Measurements from ENCODE around the gene GPRC5C. TPM values are rescaled to one million over a fixed set of nuclear protein-coding genes. Genes with fewer than 3 reads are reported as not detected.

GPRC5C gene
- total RNA-seq, 2 donors from 2014 or later = 66.3 to 186 TPM

GRCh38 chr17:74391771-74392170 is 40.1 kb upstream of the GPRC5C start:
- Histone ChIP-seq H3K4me3 (no peak overlapping the region), H3K36me3 (no peaks in the 10 kb centered on the region), H3K27me3 (replicated peaks; ENCODE audit: insufficient read depth) (no peaks in the 10 kb centered on the region), H3K9me3 (no peaks in the 10 kb centered on the region), H3K27ac (no peak overlapping the region), H3K4me1 (replicated peaks) (no peaks in the 10 kb centered on the region)
- no peak for DNase-seq (ENCODE audit: low spot score)
- 65% methylated on average over 5 of the region's 5 CpGs for WGBS
- intact Hi-C loops (cut with DNase I) = no loop called here
- TF ChIP-seq CTCF (IDR thresholded peaks at IDR 0.05) = no peak
- no peak for TF ChIP-seq POLR2A (IDR thresholded peaks at IDR 0.05)
- no peak for TF ChIP-seq POLR2AphosphoS5 (IDR thresholded peaks at IDR 0.05)

GRCh38 chr17:74392848-74393247 is 39.0 kb upstream of the GPRC5C start:
- no peaks in the 10 kb centered on the region for H3K9me3 ChIP-seq
- DNase-seq (ENCODE audit: low spot score) = no peak
- H3K27ac ChIP-seq = no peak overlapping the region
- intact Hi-C loops (cut with DNase I) = no loop called here
- no peaks in the 10 kb centered on the region for H3K27me3 ChIP-seq (replicated peaks; ENCODE audit: insufficient read depth)
- 73% methylated on average over 5 of the region's 5 CpGs for WGBS
- H3K4me1 ChIP-seq (replicated peaks) = no peaks in the 10 kb centered on the region
- H3K36me3 ChIP-seq = no peaks in the 10 kb centered on the region
- no peak overlapping the region for H3K4me3 ChIP-seq
- TF ChIP-seq POLR2AphosphoS5 (IDR thresholded peaks at IDR 0.05) (no peak), CTCF (IDR thresholded peaks at IDR 0.05) (no peak), POLR2A (IDR thresholded peaks at IDR 0.05) (no peak)

- H3K9me3 ChIP-seq = no peaks in the 10 kb centered on the region
- 46% methylated on average over 6 of the region's 6 CpGs for WGBS
- no peak for TF ChIP-seq CTCF (IDR thresholded peaks at IDR 0.05)
- TF ChIP-seq POLR2AphosphoS5 (IDR thresholded peaks at IDR 0.05) = no peak
- TF ChIP-seq POLR2A (IDR thresholded peaks at IDR 0.05) = no peak
- intact Hi-C loops (cut with DNase I) = no loop called here
- no peak overlapping the region for H3K4me3 ChIP-seq
- H3K4me1 ChIP-seq (replicated peaks) = no peaks in the 10 kb centered on the region
- no peak for DNase-seq (ENCODE audit: low spot score)
- no peaks in the 10 kb centered on the region for H3K36me3 ChIP-seq
- no peaks in the 10 kb centered on the region for H3K27me3 ChIP-seq (replicated peaks; ENCODE audit: insufficient read depth)
- no peak overlapping the region for H3K27ac ChIP-seq
Measured at GRCh38 chr17:74393346-74393942, 38.4 kb upstream of the GPRC5C start.

GRCh38 chr17:74394275-74394950 is 37.5 kb upstream of the GPRC5C start:
- H3K36me3 ChIP-seq = no peaks in the 10 kb centered on the region
- no peaks in the 10 kb centered on the region for H3K4me1 ChIP-seq (replicated peaks)
- no peak overlapping the region for H3K4me3 ChIP-seq
- intact Hi-C loops (cut with DNase I) = no loop called here
- DNase-seq (ENCODE audit: low spot score) = no peak
- H3K27ac ChIP-seq = peak overlapping the region in 1 of 2 donors; percentile 40
- WGBS = 89% methylated on average over 12 of the region's 12 CpGs
- no peak for TF ChIP-seq CTCF (IDR thresholded peaks at IDR 0.05)
- TF ChIP-seq POLR2A (IDR thresholded peaks at IDR 0.05) = no peak
- no peak for TF ChIP-seq POLR2AphosphoS5 (IDR thresholded peaks at IDR 0.05)
- no peaks in the 10 kb centered on the region for H3K27me3 ChIP-seq (replicated peaks; ENCODE audit: insufficient read depth)
- no peaks in the 10 kb centered on the region for H3K9me3 ChIP-seq

GRCh38 chr17:74394977-74395376 is 36.9 kb upstream of the GPRC5C start:
- H3K27ac ChIP-seq = peak overlapping the region in 1 of 2 donors; percentile 40
- DNase-seq (ENCODE audit: low spot score) = peak; percentile 51

More at GRCh38 chr17:74394977-74395376, 36.9 kb upstream of the GPRC5C start:
- 49% methylated on average over 6 of the region's 7 CpGs for WGBS
- Histone ChIP-seq H3K4me1 (replicated peaks) (no peaks in the 10 kb centered on the region), H3K36me3 (no peaks in the 10 kb centered on the region), H3K9me3 (no peaks in the 10 kb centered on the region), H3K4me3 (no peak overlapping the region), H3K27me3 (replicated peaks; ENCODE audit: insufficient read depth) (no peaks in the 10 kb centered on the region)
- intact Hi-C loops (cut with DNase I) = no loop called here
- TF ChIP-seq POLR2A (IDR thresholded peaks at IDR 0.05) (peak; percentile 40), POLR2AphosphoS5 (IDR thresholded peaks at IDR 0.05) (peak; percentile 33), CTCF (IDR thresholded peaks at IDR 0.05) (no peak)
